Caco-2 (cell line): ENCODE data around the gene GIMAP1. TPM values are rescaled to one million over a fixed set of nuclear protein-coding genes. Genes with fewer than 3 reads are reported as not detected.
"Not testable (repeated sequence)": the region's sequence is repeated elsewhere in the genome, so short reads cannot be mapped to it uniquely, and the experiment has no call there.

Source experiments
- Bru-seq: library from RNA; stranded (reverse); fragments of 400-500 nt; gene quantifications from one replicate; lab custom pipeline; 2021; lab: Mats Ljungman, UMichigan
- BruChase-seq, 2 experiments: library from RNA; stranded (reverse); fragments of 400-500 nt; gene quantifications; one replicate each; lab custom pipeline; 2021; lab: Mats Ljungman, UMichigan
- BruUV-seq: library from RNA; stranded (reverse); fragments of 400-500 nt; replicated peaks from 2 replicates; lab custom pipeline; 2021; lab: Mats Ljungman, UMichigan
- CTCF ChIA-PET: fragments of 300-600 bp; sonication (Branson Sonifier 250); formaldehyde crosslinking; loops from one replicate; lab custom pipeline; 2022; ENCODE audit warnings: antibody characterized with exemption; lab: Charles Lee
- POLR2A ChIA-PET: fragments of 300-600 bp; sonication (Branson Sonifier 250); formaldehyde crosslinking; loops from one replicate; lab custom pipeline; 2022; ENCODE audit warnings: antibody characterized with exemption; lab: Charles Lee
- DNase-seq, 2 experiments: peaks; one replicate each; pipeline versions ENCODE4 v3.0.0 to v3.0.0-alpha.2; 2020 to 2022
- H3K27me3 ChIP-seq: replicated peaks from 2 replicates; pipeline ENCODE4 v1.6.0; 2011; ENCODE audit warnings: low read length; ENCODE audit not compliant: control insufficient read depth, insufficient read depth
- H3K36me3 ChIP-seq: 2 replicates; pipeline ENCODE4 v1.5.1; 2011; ENCODE audit warnings: low read length; ENCODE audit not compliant: control insufficient read depth, insufficient read depth
- H3K4me1 ChIP-seq: fragments of 250-450 bp; sonication (Bioruptor Pico); 2 replicates; pipeline ENCODE4 v1.5.1; 2020; ENCODE audit warnings: mild to moderate bottlenecking
- H3K4me3 ChIP-seq: 2 replicates; pipeline ENCODE4 v1.5.1; 2011; ENCODE audit warnings: low read depth, mild to moderate bottlenecking, control low read depth, low read length
- H3K9me3 ChIP-seq: fragments of 250-450 bp; sonication (Bioruptor Pico); 2 replicates; pipeline ENCODE4 v1.5.1; 2020; ENCODE audit warnings: mild to moderate bottlenecking, moderate library complexity
- H3K27ac Mint-ChIP-seq: one replicate; pipeline ENCODE4 v1.8.0; 2022; ENCODE audit warnings: mixed read lengths; ENCODE audit not compliant: unreplicated experiment
- H3K27me3 Mint-ChIP-seq: one replicate; pipeline ENCODE4 v1.8.0; 2022; ENCODE audit warnings: mixed read lengths; ENCODE audit not compliant: insufficient read depth, unreplicated experiment
- H3K36me3 Mint-ChIP-seq: one replicate; pipeline ENCODE4 v1.8.0; 2022; ENCODE audit warnings: mild to moderate bottlenecking, mixed read lengths; ENCODE audit not compliant: insufficient read depth, unreplicated experiment
- H3K4me1 Mint-ChIP-seq: one replicate; pipeline ENCODE4 v1.8.0; 2022; ENCODE audit warnings: low read depth, mixed read lengths; ENCODE audit not compliant: unreplicated experiment
- H3K4me3 Mint-ChIP-seq: one replicate; pipeline ENCODE4 v1.8.0; 2022; ENCODE audit warnings: mild to moderate bottlenecking, moderate library complexity, mixed read lengths; ENCODE audit not compliant: unreplicated experiment
- H3K9me3 Mint-ChIP-seq: one replicate; pipeline ENCODE4 v1.8.0; 2022; ENCODE audit warnings: mixed read lengths; ENCODE audit not compliant: unreplicated experiment
- intact Hi-C: fragments of 100-400 bp; cut with micrococcal nuclease; formaldehyde crosslinking; loops from one replicate; pipeline ENCODE4 v1.10.0; 2022; ENCODE audit not compliant: unreplicated experiment
- long read RNA-seq: library from polyadenylated mRNA; stranded (forward); transcript quantifications from one replicate; pipeline ENCODE4 v2.0.0, GENCODE V29; 2022
- total RNA-seq: library from RNA; stranded (reverse); gene quantifications from 2 replicates; pipeline ENCODE4 v1.2.3, GENCODE V29; 2022
- TF ChIP-seq, protein P1 (sequence below), 2 experiments: fragments of 200-600 bp in 1 of 2; IDR thresholded peaks; 1 replicate in 1 of 2; 2 replicates in 1 of 2; pipeline versions ENCODE4 v1.5.1 to v1.8.0; 2011 to 2022; ENCODE audit warnings: antibody characterized with exemption in 1 of 2, control low read depth in 1 of 2, inconsistent platforms in 1 of 2, low read depth in 1 of 2, low read length in 1 of 2, mild to moderate bottlenecking in 1 of 2, moderate library complexity in 1 of 2; ENCODE audit not compliant: insufficient read depth in 1 of 2, severe bottlenecking in 1 of 2, unreplicated experiment in 1 of 2

Gene GIMAP1
- total RNA-seq (not detected in 2 replicates), Bru-seq, nascent RNA (not detected), BruChase-seq, experiment 1, labeled RNA remaining after a 2-hour chase (not detected), BruChase-seq, experiment 2, labeled RNA remaining after a 6-hour chase (not detected)
- long read RNA-seq, result 0 reads

GRCh38 chr7:150716368-150716767, at the start of gene GIMAP1:
TSS of gene GIMAP1 (plus strand) at chr7:150716613. CDS start at chr7:150719048, 2,435 bp downstream.
- intact Hi-C loops, result no loop called here
- H3K9me3 Mint-ChIP-seq, result peaks cover 14% of the 10 kb centered on the region
- H3K27me3 ChIP-seq, result no peaks in the 10 kb centered on the region
- TF ChIP-seq, protein P1, sequence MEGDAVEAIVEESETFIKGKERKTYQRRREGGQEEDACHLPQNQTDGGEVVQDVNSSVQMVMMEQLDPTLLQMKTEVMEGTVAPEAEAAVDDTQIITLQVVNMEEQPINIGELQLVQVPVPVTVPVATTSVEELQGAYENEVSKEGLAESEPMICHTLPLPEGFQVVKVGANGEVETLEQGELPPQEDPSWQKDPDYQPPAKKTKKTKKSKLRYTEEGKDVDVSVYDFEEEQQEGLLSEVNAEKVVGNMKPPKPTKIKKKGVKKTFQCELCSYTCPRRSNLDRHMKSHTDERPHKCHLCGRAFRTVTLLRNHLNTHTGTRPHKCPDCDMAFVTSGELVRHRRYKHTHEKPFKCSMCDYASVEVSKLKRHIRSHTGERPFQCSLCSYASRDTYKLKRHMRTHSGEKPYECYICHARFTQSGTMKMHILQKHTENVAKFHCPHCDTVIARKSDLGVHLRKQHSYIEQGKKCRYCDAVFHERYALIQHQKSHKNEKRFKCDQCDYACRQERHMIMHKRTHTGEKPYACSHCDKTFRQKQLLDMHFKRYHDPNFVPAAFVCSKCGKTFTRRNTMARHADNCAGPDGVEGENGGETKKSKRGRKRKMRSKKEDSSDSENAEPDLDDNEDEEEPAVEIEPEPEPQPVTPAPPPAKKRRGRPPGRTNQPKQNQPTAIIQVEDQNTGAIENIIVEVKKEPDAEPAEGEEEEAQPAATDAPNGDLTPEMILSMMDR (IDR thresholded peaks at IDR 0.05; ENCODE audit: insufficient read depth in 1 of 2, low read depth in 1 of 2, low read length in 1 of 2, severe bottlenecking in 1 of 2, unreplicated experiment in 1 of 2), result no peak
- no peaks in the 10 kb centered on the region for H3K4me1 Mint-ChIP-seq
- no peaks in the 10 kb centered on the region for H3K36me3 Mint-ChIP-seq
- no peaks in the 10 kb centered on the region for H3K36me3 ChIP-seq
- ChIA-PET CTCF (no interaction called here), POLR2A (no interaction called here)
- no TSS peak for BruUV-seq
- H3K27me3 Mint-ChIP-seq, result peaks cover 8% of the 10 kb centered on the region
- no peak for DNase-seq
- H3K4me1 ChIP-seq, result no peaks in the 10 kb centered on the region
- no peak within 1 kb of the TSS for H3K4me3 Mint-ChIP-seq
- no peak within 1 kb of the TSS for H3K27ac Mint-ChIP-seq
- no peak within 1 kb of the TSS for H3K4me3 ChIP-seq
- H3K9me3 ChIP-seq, result no peaks in the 10 kb centered on the region

GRCh38 chr7:150668472-150668911, 47.9 kb upstream of the GIMAP1 start:
- H3K27me3 Mint-ChIP-seq, result peaks cover 2% of the 10 kb centered on the region
- ChIA-PET CTCF (no interaction called here), POLR2A (no interaction called here)
- Histone ChIP-seq H3K4me1 (no peaks in the 10 kb centered on the region), H3K9me3 (peaks cover 5% of the 10 kb centered on the region), H3K4me3 (no peak overlapping the region), H3K27me3 (no peaks in the 10 kb centered on the region), H3K36me3 (no peaks in the 10 kb centered on the region)
- H3K4me3 Mint-ChIP-seq, result no peak overlapping the region
- TF ChIP-seq, protein P1 (IDR thresholded peaks at IDR 0.05; ENCODE audit: insufficient read depth in 1 of 2, low read depth in 1 of 2, low read length in 1 of 2, severe bottlenecking in 1 of 2, unreplicated experiment in 1 of 2), result no peak
- no peaks in the 10 kb centered on the region for H3K36me3 Mint-ChIP-seq
- no peaks in the 10 kb centered on the region for H3K4me1 Mint-ChIP-seq
- no peak overlapping the region for H3K27ac Mint-ChIP-seq
- no peak for DNase-seq
- no TSS peak for BruUV-seq
- intact Hi-C loops, result no loop called here
- peaks cover 10% of the 10 kb centered on the region for H3K9me3 Mint-ChIP-seq

DNA sequence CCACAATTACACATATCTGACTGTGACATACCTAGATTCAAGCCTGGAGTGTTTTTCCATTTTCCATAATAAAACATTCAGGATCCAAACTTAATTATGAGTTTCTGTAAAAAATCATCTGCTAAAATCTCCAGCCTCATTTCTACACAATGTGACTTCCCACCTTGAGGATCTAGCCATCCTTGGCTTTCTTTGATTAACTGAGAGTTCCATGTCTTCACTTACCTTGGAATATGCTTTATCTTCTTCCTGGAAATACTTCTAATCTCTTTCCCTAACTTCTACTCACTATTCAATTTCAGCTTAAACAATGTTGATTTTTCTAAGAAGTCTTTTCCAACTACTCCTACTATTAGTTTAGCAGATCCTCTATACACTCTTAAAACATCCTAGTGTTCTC, 47.4 kb upstream of the GIMAP1 start:
- ChIA-PET POLR2A (no interaction called here), CTCF (no interaction called here)
- no peak for DNase-seq
- Mint-ChIP-seq H3K27me3 (peaks cover 2% of the 10 kb centered on the region), H3K4me3 (no peak overlapping the region), H3K27ac (no peak overlapping the region), H3K9me3 (peaks cover 10% of the 10 kb centered on the region), H3K4me1 (no peaks in the 10 kb centered on the region), H3K36me3 (no peaks in the 10 kb centered on the region)
- H3K4me1 ChIP-seq, result no peaks in the 10 kb centered on the region
- no peak overlapping the region for H3K4me3 ChIP-seq
- H3K36me3 ChIP-seq, result no peaks in the 10 kb centered on the region
- H3K27me3 ChIP-seq, result no peaks in the 10 kb centered on the region
- TF ChIP-seq, protein P1 (IDR thresholded peaks at IDR 0.05; ENCODE audit: insufficient read depth in 1 of 2, low read depth in 1 of 2, low read length in 1 of 2, severe bottlenecking in 1 of 2, unreplicated experiment in 1 of 2), result no peak
- no TSS peak for BruUV-seq
- H3K9me3 ChIP-seq, result peaks cover 5% of the 10 kb centered on the region
- intact Hi-C loops, result no loop called here

- H3K4me1 Mint-ChIP-seq, H3K9me3 ChIP-seq, H3K9me3 Mint-ChIP-seq, H3K36me3 ChIP-seq, intact Hi-C loops, H3K4me1 ChIP-seq, H3K27me3 ChIP-seq, H3K4me3 Mint-ChIP-seq, H3K4me3 ChIP-seq, CTCF ChIA-PET, H3K36me3 Mint-ChIP-seq, BruUV-seq, H3K27ac Mint-ChIP-seq, DNase-seq, H3K27me3 Mint-ChIP-seq: not testable (repeated sequence)
- POLR2A ChIA-PET, result interaction anchor here (0.5 kb wide), 1 partner anchor 15 kb away, joined by 4 read pairs; no protein-coding TSS in a partner anchor
Measured at GRCh38 chr7:150671798-150672585, 44.4 kb upstream of the GIMAP1 start.
